ENCODE measurements around the gene IFI44L. TPM values are rescaled to one million over a fixed set of nuclear protein-coding genes. Genes with fewer than 3 reads are reported as not detected.
A peak's percentile ranks its signal among the peaks of the same experiment; 100 is the strongest.

IFI44L gene
- total and polyA plus RNA-seq, 4 donors, result 2.1 to 6.5 (median 2.9) TPM

DNA sequence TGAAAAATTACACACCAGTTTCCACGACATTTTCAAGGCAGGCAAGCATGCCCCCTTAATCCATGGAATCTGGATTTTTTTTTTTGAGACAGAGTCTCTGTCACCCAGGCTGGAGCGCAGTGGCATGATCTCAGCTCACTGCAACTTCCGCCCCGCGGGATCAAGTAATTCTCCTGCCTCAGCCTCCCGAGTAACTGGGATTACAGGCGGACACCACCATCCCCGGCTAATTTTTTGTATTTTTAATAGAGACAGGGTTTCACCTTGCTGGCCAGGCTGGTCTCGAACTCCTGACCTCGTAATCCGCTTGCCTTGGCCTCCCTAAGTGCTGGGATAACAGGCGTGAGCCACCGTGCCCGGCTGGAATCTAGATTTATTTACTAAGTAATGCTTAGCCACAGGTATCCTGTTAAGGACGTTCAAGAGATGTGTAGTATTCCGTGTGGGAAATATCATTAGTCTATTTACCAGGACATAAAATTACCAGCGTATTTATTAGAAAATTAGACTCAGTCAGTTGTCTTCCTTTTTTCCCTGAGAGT, 31.8 kb downstream of the IFI44L start:
- Histone ChIP-seq H3K4me1 (ENCODE audit: control insufficient read depth in 4 of 4, insufficient read depth in 4 of 4, low read length in 3 of 4) (peaks cover 0 to 11% (median 4%) of the 10 kb centered on the region in 4 donors), H3K27ac (ENCODE audit: low read depth in 1 of 2, low read length in 2 of 2) (peak overlapping the region in 1 of 2 donors; percentile 4), H3K9me3 (ENCODE audit: control insufficient read depth in 4 of 4, low read length in 3 of 4) (no peaks in the 10 kb centered on the region), H3K27me3 (ENCODE audit: control insufficient read depth in 4 of 4, insufficient read depth in 4 of 4, low read length in 3 of 4) (no peaks in the 10 kb centered on the region), H3K9ac (ENCODE audit: low read depth in 1 of 2, low read length in 2 of 2) (peak overlapping the region in 1 of 2 donors; percentile 4), H3K4me3 (ENCODE audit: low read depth in 1 of 3, low read length in 3 of 3) (peak overlapping the region in 1 of 3 donors; percentile 5), H3K36me3 (ENCODE audit: control insufficient read depth in 4 of 4, insufficient read depth in 3 of 4, low read depth in 1 of 4, low read length in 3 of 4) (peaks cover 5 to 13% (median 8%) of the 10 kb centered on the region in 4 donors)
- TF ChIP-seq, protein P1, sequence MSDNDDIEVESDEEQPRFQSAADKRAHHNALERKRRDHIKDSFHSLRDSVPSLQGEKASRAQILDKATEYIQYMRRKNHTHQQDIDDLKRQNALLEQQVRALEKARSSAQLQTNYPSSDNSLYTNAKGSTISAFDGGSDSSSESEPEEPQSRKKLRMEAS (IDR thresholded peaks at IDR 0.05), result no peak
- TF ChIP-seq GABPA (IDR thresholded peaks at IDR 0.05 in 1 of 2, conservative IDR thresholded peaks at IDR 0.05 in 1 of 2) (no peak), ZBTB33 (IDR thresholded peaks at IDR 0.05) (no peak), TAF1 (conservative IDR thresholded peaks at IDR 0.05) (no peak), RXRA (IDR thresholded peaks at IDR 0.05) (no peak), REST (IDR thresholded peaks at IDR 0.05) (no peak), YY1 (IDR thresholded peaks at IDR 0.05) (no peak), SP1 (IDR thresholded peaks at IDR 0.05) (no peak)
- TF ChIP-seq, protein P2, sequence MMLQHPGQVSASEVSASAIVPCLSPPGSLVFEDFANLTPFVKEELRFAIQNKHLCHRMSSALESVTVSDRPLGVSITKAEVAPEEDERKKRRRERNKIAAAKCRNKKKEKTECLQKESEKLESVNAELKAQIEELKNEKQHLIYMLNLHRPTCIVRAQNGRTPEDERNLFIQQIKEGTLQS (IDR thresholded peaks at IDR 0.05), result no peak
- TF ChIP-seq, protein P3, sequence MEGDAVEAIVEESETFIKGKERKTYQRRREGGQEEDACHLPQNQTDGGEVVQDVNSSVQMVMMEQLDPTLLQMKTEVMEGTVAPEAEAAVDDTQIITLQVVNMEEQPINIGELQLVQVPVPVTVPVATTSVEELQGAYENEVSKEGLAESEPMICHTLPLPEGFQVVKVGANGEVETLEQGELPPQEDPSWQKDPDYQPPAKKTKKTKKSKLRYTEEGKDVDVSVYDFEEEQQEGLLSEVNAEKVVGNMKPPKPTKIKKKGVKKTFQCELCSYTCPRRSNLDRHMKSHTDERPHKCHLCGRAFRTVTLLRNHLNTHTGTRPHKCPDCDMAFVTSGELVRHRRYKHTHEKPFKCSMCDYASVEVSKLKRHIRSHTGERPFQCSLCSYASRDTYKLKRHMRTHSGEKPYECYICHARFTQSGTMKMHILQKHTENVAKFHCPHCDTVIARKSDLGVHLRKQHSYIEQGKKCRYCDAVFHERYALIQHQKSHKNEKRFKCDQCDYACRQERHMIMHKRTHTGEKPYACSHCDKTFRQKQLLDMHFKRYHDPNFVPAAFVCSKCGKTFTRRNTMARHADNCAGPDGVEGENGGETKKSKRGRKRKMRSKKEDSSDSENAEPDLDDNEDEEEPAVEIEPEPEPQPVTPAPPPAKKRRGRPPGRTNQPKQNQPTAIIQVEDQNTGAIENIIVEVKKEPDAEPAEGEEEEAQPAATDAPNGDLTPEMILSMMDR (IDR thresholded peaks at IDR 0.05; ENCODE audit: low read depth, low read length, missing input control), result no peak
- DNase-seq (ENCODE audit: low spot score), result no peak
- 88% methylated on average over 17 of the region's 17 CpGs for WGBS

GRCh38 chr1:78658901-78659300, 38.7 kb downstream of the IFI44L start:
- Histone ChIP-seq H3K27me3 (ENCODE audit: control insufficient read depth in 4 of 4, insufficient read depth in 4 of 4, low read length in 3 of 4) (no peaks in the 10 kb centered on the region), H3K9ac (ENCODE audit: low read depth in 1 of 2, low read length in 2 of 2) (no peak overlapping the region), H3K4me3 (ENCODE audit: low read depth in 1 of 3, low read length in 3 of 3) (no peak overlapping the region), H3K4me1 (ENCODE audit: control insufficient read depth in 4 of 4, insufficient read depth in 4 of 4, low read length in 3 of 4) (no peaks in the 10 kb centered on the region), H3K9me3 (ENCODE audit: control insufficient read depth in 4 of 4, low read length in 3 of 4) (no peaks in the 10 kb centered on the region), H3K36me3 (ENCODE audit: control insufficient read depth in 4 of 4, insufficient read depth in 3 of 4, low read depth in 1 of 4, low read length in 3 of 4) (peaks cover 7 to 47% (median 30%) of the 10 kb centered on the region in 4 donors), H3K27ac (ENCODE audit: low read depth in 1 of 2, low read length in 2 of 2) (no peak overlapping the region)
- whole genome bisulfite sequencing, result 100% methylated on average over 1 of the region's 1 CpG
- no peak for DNase-seq (ENCODE audit: low spot score)
- no peak for TF ChIP-seq HNF4G (IDR thresholded peaks at IDR 0.05)
- no peak for TF ChIP-seq ZBTB33 (IDR thresholded peaks at IDR 0.05)
- TF ChIP-seq, protein P1 (IDR thresholded peaks at IDR 0.05), result no peak
- no peak for TF ChIP-seq RXRA (IDR thresholded peaks at IDR 0.05)
- TF ChIP-seq JUND (IDR thresholded peaks at IDR 0.05), result no peak
- TF ChIP-seq FOXA1 (IDR thresholded peaks at IDR 0.05), result no peak
- no peak for TF ChIP-seq HNF4A (conservative IDR thresholded peaks at IDR 0.05)
- TF ChIP-seq, protein P2 (IDR thresholded peaks at IDR 0.05), result no peak
- no peak for TF ChIP-seq REST (IDR thresholded peaks at IDR 0.05)
- no peak for TF ChIP-seq RAD21 (IDR thresholded peaks at IDR 0.05)
- no peak for TF ChIP-seq YY1 (IDR thresholded peaks at IDR 0.05)
- TF ChIP-seq TAF1 (conservative IDR thresholded peaks at IDR 0.05), result no peak
- no peak for TF ChIP-seq GABPA (IDR thresholded peaks at IDR 0.05 in 1 of 2, conservative IDR thresholded peaks at IDR 0.05 in 1 of 2)
- TF ChIP-seq NR2F2 (IDR thresholded peaks at IDR 0.05), result no peak
